Activated CD8-positive, alpha-beta memory T cell treated with anti-CD3 and anti-CD28 coated beads, Interleukin-2, amount 50 U/mL, for 1 hour (primary cell): ENCODE data around the gene KCNAB1.

Experiments
- DNase-seq: peaks from one replicate; pipeline ENCODE4 v3.0.0-alpha.2; 2020; ENCODE audit errors: extremely low read depth

The KCNAB1 gene

DNA sequence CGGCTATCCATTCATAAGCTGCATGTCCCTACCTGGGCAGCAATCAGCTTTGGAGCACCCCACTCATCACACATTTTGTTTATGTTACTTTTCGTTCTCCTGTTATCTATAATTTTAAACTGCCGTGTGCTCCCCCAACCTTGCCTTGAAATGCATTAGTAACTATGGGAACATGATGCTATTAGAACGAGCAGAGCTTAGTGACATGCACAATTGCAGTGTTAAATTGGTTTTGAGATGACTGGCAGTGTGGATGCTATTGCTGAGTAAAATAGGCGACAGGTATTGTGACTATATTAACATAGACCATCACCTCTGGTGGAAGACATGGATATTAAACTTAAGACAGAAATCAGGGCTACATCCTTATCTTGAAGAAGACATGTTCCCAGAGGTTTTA lies 191.6 kb downstream of the KCNAB1 start:
- no peak for DNase-seq

DNA sequence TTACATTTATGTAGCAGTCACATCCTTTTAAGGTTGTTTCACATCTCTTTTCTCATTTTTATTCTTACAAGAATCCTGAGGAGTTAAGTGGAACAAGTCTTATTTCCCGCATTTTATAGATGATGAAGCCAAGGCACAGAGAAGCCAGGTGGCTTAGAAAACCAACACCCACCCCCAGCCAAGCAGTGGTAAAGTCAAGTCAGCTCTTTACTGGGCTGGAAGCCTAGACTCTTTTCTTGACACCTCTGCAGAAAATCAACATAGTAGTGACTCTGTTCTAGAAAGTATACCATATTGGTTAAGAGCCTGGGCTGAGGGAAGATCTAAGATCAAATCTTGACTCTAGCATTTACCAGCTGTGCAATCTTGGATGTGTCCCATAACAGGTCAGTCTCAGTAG lies 195.7 kb downstream of the KCNAB1 start:
- no peak for DNase-seq

DNA sequence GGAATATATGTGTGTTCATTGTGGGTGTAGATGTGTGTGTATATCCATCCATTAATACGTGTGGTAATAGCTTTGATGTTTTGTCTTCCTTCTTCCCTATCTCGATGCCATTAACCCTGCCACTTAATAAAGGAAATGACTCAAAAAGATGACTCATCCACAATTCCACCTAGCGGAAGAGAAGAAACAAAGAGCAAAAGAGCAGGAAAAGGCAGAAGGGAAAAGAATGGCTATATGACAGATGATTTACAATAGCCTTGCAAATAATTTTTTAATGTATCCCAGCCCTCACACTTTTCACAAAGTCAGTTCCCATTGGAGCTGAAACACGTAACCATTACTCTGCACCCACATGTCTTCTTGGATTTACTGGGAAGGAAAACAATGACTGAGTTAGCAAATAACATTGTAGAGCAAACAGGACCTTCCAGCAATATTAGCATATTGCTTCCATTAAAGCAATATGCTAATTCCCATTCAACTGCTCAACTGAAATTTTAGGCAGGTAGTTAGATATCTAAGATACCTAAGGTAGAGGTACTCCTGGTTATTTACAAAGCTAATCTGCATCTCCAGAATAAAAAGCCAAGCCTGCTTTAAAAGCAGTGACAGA lies 197.2 kb downstream of the KCNAB1 start:
- no peak for DNase-seq

GRCh38 chr3:156321945-156322344 lies 201.6 kb downstream of the KCNAB1 start:
- no peak for DNase-seq

GRCh38 chr3:156323466-156323865 lies 203.1 kb downstream of the KCNAB1 start:
- no peak for DNase-seq

- DNase-seq: no peak
Measured at GRCh38 chr3:156330415-156330814, 210.0 kb downstream of the KCNAB1 start.

- DNase-seq: no peak
Measured at GRCh38 chr3:156332304-156332703, 211.9 kb downstream of the KCNAB1 start.

GRCh38 chr3:156334841-156335545 lies 214.6 kb downstream of the KCNAB1 start:
- no peak for DNase-seq

DNA sequence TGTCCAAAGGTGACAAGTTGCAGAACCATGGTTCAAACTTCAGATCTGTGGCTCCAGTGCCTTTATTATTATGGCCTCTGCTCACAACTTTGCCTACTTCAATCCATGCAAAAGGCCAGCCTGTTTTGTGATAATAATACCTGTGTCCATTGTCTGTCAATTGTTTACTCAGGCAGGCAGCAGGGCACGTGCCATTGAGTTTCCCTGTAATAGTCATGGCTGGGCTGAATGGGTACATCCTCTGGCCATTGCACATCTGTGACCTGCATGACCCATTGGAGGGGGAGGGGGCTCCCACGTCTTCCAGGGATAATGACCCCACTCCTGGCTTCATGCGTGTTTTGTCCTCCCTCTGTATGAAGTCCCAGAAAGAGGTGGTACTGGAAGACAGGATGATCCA lies 219.1 kb downstream of the KCNAB1 start:
- no peak for DNase-seq

GRCh38 chr3:156341332-156341731 lies 221.0 kb downstream of the KCNAB1 start:
- DNase-seq: no peak

DNA sequence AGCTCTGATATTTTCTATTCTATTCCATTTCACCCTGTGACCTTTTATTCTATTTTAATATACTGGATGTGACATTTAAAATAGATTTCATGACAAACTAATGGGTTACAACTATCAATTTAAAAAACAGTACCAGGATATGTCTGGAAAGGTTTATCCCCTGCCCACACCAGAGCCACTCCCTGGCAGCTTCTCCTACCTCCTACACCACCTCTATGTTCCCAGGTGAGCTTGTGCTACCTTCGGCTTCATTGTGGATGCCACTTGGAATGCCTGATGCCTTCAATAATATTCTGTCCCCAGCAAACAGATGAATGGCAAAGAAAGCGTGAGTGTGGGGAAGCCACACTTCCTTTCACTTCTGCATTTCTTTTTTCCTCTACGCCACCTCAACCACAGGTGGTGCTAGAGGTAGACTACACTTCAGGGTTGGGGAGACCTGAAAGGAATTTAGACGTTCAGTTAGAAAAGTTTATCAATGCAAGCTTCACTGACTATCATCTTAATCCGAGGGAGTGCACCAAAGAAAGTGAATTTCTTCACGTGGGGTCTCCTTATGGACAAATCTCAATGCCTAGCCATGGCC lies 221.5 kb downstream of the KCNAB1 start:
- DNase-seq: no peak

DNA sequence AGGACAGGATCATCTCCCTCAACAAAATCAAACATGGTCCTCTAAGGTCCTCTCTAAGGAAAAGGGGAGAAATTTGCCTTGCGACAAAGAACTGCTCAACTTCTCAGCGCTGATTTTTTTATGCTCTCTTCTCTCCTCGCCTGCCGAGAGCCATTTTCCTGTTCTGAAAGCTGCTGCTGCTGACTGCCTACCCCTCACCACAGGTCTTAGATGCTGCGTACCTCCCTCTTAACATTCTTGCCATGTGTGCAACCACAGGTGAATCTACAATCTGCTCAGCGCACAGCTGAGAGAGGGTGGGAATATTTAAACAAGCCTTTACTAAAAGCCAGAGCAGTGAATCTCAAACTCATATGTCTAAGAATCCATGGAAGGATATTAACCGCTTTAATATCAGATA lies 223.8 kb downstream of the KCNAB1 start:
- no peak for DNase-seq

- no peak for DNase-seq
Measured at GRCh38 chr3:156349111-156349510, 228.7 kb downstream of the KCNAB1 start.

- DNase-seq: no peak
Measured at GRCh38 chr3:156349978-156350377, 229.6 kb downstream of the KCNAB1 start.

DNA sequence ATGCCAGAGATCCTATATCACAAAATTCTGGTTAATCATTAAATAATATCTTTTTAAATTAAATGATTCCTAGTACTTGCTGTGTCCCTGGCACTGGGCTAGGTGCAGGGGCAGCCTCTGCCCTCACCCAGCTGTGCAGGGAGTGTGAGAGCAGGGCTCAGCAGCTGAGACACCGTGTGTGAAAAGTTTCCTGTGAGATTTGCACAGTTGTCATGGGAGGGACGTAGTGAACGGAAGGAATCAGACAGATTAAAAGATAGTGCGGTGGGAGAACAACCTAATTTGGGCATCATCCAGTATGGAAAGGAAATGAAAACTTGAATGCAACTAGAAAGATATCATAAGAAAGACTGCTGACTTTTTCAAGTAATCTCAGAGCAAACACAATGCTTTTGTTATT lies 230.4 kb downstream of the KCNAB1 start:
- no peak for DNase-seq

GRCh38 chr3:156351783-156352182 lies 231.4 kb downstream of the KCNAB1 start:
- DNase-seq: no peak

GRCh38 chr3:156352728-156353127 lies 232.3 kb downstream of the KCNAB1 start:
- no peak for DNase-seq

GRCh38 chr3:156353563-156353962 lies 233.2 kb downstream of the KCNAB1 start:
- no peak for DNase-seq

- DNase-seq: no peak
Measured at GRCh38 chr3:156356537-156357363, 236.4 kb downstream of the KCNAB1 start.

- DNase-seq: no peak
Measured at GRCh38 chr3:156358232-156358631, 237.9 kb downstream of the KCNAB1 start.

GRCh38 chr3:156359368-156359767 lies 239.0 kb downstream of the KCNAB1 start:
- no peak for DNase-seq

- DNase-seq: no peak
Measured at GRCh38 chr3:156360083-156360482, 239.7 kb downstream of the KCNAB1 start.
